ENCODE data around the gene OGFR.

Gene OGFR

GRCh38 chr20:62801284-62802010 lies 3.2 kb upstream of the OGFR start:
- no peak for DNase-seq (ENCODE audit: low read depth)

GRCh38 chr20:62802026-62802712 lies 2.5 kb upstream of the OGFR start:
- DNase-seq (ENCODE audit: low read depth) = no peak

GRCh38 chr20:62804021-62804626 lies 511 bp upstream of the OGFR start:
- DNase-seq (ENCODE audit: low read depth) = no peak

- DNase-seq (ENCODE audit: low read depth) = peak; percentile 70
Measured at GRCh38 chr20:62805155-62805710, 598 bp downstream of the OGFR start.

- no peak for DNase-seq (ENCODE audit: low read depth)
Measured at GRCh38 chr20:62805711-62806382, 1.2 kb downstream of the OGFR start.

- DNase-seq (ENCODE audit: low read depth) = no peak
Measured at GRCh38 chr20:62806383-62807050, 1.9 kb downstream of the OGFR start.

GRCh38 chr20:62807444-62808210 lies 3.0 kb downstream of the OGFR start:
- DNase-seq (ENCODE audit: low read depth) = no peak

- peak; percentile 50 for DNase-seq (ENCODE audit: low read depth)
Measured at GRCh38 chr20:62808211-62808865, 3.7 kb downstream of the OGFR start.

- no peak for DNase-seq (ENCODE audit: low read depth)
Measured at GRCh38 chr20:62809530-62810428, 5.1 kb downstream of the OGFR start.

- DNase-seq (ENCODE audit: low read depth) = no peak
Measured at GRCh38 chr20:62811320-62811719, 6.7 kb downstream of the OGFR start.

GRCh38 chr20:62811720-62812119 lies 7.1 kb downstream of the OGFR start:
- DNase-seq (ENCODE audit: low read depth) = no peak

- no peak for DNase-seq (ENCODE audit: low read depth)
Measured at GRCh38 chr20:62812181-62812906, 7.7 kb downstream of the OGFR start.

- DNase-seq (ENCODE audit: low read depth) = no peak
Measured at GRCh38 chr20:62812907-62813200, 8.2 kb downstream of the OGFR start.

GRCh38 chr20:62813588-62813987 lies 9.0 kb downstream of the OGFR start:
- DNase-seq (ENCODE audit: low read depth) = no peak

- DNase-seq (ENCODE audit: low read depth) = no peak
Measured at GRCh38 chr20:62814060-62814708, 9.5 kb downstream of the OGFR start.

GRCh38 chr20:62814709-62815065 lies 10.1 kb downstream of the OGFR start:
- no peak for DNase-seq (ENCODE audit: low read depth)

GRCh38 chr20:62815066-62815991 lies 10.7 kb downstream of the OGFR start:
- DNase-seq (ENCODE audit: low read depth) = no peak
